HG03135 (cell line): ENCODE results near the gene TRAPPC11.

Experiments
- ATAC-seq: cut with Tn5 transposase; IDR thresholded peaks from one replicate; pipeline ENCODE4 v1.9.1; 2021; ENCODE audit warnings: mild to moderate bottlenecking, moderate library complexity; ENCODE audit not compliant: unreplicated experiment

Gene TRAPPC11

DNA sequence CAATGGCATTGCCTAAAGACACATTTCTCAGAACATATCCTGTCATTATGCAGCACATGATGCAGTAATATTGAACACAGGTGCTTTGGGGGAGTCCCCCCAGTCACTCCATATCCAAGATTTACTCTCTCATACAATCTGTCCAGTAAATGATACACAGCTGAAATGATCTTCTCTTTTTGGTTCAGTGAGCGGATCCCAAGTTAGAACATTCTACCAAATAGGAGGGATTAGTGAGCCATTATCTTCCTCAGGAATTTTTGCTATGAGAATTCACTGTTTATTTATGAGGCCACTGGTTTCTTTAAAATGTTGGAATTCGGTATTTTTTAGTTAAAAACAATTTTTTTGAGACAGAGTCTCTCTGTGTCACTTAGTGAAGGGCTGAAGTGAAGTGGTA lies 96.5 kb downstream of the TRAPPC11 start:
- no peak for ATAC-seq

DNA sequence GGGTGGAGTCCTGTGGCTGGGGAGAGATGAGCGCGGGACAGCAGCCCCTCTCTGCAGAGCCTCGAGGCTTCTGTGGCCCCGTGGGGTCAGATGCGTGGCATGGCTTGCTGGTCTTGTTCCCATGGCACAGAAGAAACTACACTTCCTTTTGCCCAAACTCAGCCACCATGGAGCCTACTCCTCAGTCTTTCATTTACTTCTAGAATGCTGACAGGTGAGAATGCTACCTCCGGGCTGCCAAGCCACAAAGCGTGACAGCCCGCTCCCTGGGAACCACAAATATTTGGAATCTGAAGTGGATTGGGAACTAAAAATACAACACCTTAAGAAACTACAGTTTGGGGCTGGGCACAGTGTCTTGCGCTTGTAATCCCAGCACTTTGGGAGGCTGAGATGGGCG lies 98.0 kb downstream of the TRAPPC11 start:
- ATAC-seq, result no peak

DNA sequence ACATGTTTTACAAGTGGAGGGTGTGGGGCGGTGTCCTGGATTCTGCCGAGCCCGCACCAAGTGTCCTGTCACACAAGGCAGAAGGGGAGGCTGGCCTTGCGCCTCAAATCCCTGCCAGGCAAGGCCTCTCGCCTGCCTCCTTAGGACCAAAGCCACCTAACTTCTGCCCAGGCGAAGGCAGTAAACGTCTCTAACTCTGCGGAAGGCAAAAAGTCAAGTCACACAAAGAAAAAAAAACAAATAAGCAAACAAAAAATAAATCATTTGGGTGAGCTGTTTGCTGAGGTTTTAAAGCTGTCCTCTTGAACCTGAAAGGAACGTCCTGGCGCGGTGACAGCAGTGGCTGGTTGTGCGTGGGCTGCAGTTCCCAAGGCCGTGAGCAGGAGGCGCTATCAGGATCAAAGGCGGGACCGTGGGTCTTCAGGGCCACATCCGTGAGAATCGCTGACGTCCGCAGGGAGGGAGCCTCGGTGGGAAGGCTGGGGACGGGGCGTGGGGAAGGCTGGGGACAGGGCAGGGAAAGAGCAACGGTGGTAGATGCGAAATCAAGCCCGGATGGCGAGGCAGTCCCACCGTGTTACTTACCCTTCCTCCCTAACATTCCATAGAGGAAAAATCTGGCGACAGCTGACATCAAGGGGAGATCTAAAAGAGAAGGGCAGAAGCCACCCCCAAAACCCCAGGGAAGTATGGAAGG lies 99.1 kb downstream of the TRAPPC11 start:
- ATAC-seq, result no peak

DNA sequence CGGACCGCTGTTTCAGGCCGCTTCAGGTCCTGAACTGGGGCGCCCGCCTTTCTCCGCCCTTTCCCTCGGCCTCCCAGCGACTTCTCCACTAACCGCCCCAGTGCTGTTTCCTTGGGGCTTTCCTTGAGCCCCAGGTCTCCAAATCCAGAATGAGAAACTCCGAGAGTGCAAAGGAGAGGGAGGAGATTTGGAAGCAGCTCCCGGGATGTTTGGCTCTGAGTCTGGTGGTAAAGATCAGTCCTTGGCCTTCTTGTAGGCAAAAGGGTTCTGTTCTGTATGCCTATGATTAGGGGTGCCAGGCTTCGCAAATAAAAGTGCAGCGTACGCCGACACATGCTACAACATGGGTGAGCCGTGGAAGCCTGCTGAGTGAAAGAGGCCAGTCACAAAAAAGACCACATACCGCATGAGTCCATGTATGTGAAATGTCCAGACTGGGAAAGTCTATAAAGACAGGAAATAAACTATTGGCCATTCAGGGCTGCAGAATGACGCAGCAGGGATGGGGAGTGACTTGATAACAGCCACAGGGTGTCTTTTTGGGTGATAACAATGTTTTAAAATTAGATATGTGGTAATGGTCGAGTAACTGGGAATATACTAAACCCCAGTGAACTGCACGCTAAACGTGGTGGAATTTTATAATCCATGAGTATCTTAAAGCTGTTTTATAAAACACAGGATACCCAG lies 99.8 kb downstream of the TRAPPC11 start:
- no peak for ATAC-seq

DNA sequence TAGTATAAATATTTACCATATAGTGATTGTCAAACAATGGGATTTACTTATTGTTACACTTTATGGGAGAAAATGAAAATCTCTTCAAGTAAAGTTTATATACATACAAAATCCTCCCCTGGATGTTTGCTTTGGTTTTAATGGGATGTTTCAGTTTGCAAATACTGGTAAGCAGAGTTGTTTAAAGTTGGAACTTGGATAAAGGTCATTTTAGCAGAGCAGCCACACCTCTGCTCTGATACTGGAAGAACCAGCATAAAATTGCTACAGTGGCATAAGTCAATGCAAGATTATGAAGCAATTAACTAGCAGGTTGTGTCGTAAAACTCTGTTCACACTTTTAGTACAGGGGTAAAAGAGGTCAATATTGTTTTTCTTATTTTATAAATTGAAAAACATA lies 101.2 kb downstream of the TRAPPC11 start:
- no peak for ATAC-seq
